K562 (cell line): Measurements from ENCODE around the gene GAB1.

Experiments
- CTCF ChIP-seq, 3 experiments: IDR thresholded peaks in 2 of 3; conservative IDR thresholded peaks in 1 of 3; 2 replicates each; pipeline ENCODE4 v1.5.1; 2011 to 2012; ENCODE audit warnings: low read length in 3 of 3, mild to moderate bottlenecking in 3 of 3, control low read depth in 2 of 3, improper control_type of control experiment in 1 of 3, inconsistent platforms in 1 of 3, low read depth in 1 of 3, mixed read lengths in 1 of 3, moderate library complexity in 1 of 3; ENCODE audit not compliant: insufficient read depth in 2 of 3
- RERE ChIP-seq: sonication (generic); formaldehyde crosslinking; IDR thresholded peaks from 2 replicates; pipeline ENCODE4 v1.8.0; 2023; ENCODE audit warnings: missing genetic modification reagents, mild to moderate bottlenecking, borderline replicate concordance
- ZNF263 ChIP-seq: sonication (generic); formaldehyde crosslinking; IDR thresholded peaks from 2 replicates; pipeline ENCODE4 v1.8.0; 2022; ENCODE audit warnings: mild to moderate bottlenecking, missing genetic modification reagents, borderline replicate concordance

DNA sequence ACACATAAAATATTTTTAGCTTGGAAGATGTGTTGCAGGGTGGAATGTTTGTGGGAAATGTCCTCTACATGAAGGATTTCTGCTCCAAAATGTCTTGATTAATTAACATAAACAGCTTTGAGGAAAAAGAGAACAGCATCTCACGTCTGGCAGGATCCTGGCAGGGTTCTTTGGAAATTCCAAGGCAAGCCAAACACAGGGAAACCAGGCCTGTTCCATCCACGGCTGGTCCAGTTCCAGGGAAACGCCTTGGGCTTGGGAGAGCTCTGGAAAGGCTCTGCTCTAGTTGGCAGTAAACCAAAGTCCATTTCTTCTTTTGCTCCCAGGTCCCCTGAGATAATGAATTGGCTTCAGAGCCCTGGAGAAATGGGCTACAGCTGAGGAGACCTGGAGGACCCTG, 42.4 kb upstream of the GAB1 start:
- TF ChIP-seq RERE (CRISPR knock-in tag) (no peak), CTCF (IDR thresholded peaks at IDR 0.05 in 2 of 3, conservative IDR thresholded peaks at IDR 0.05 in 1 of 3; ENCODE audit: insufficient read depth in 2 of 3, low read depth in 1 of 3, low read length in 3 of 3) (no peak), ZNF263 (no peak)
